K562 (cell line): ENCODE measurements around the gene CCDC17. TPM values are rescaled to one million over a fixed set of nuclear protein-coding genes. Genes with fewer than 3 reads are reported as not detected.

Source experiments
- CEBPG ChIP-seq, 3 experiments: fragments of 200-800 bp in 1 of 3; sonication (Bioruptor generic) in 1 of 3; sonication (generic) in 1 of 3; formaldehyde crosslinking in 1 of 3; IDR thresholded peaks in 2 of 3; conservative IDR thresholded peaks in 1 of 3; 2 replicates each; pipeline versions ENCODE4 v1.6.1 to v1.8.0; 2016 to 2022; ENCODE audit warnings: missing compliant biosample characterization in 2 of 3, missing genetic modification characterization in 2 of 3, mild to moderate bottlenecking in 1 of 3, missing genetic modification reagents in 1 of 3
- GABPB1 ChIP-seq: sonication (generic); formaldehyde crosslinking; IDR thresholded peaks from 2 replicates; pipeline ENCODE4 v1.8.0; 2022; ENCODE audit warnings: mild to moderate bottlenecking, missing genetic modification reagents
- KLF1 ChIP-seq: fragments of 450-650 bp; IDR thresholded peaks from 2 replicates; pipeline ENCODE4 v1.6.1; 2016; ENCODE audit warnings: missing genetic modification characterization, missing compliant biosample characterization
- PCBP2 ChIP-seq: fragments of 200-400 bp; formaldehyde crosslinking; IDR thresholded peaks from 2 replicates; pipeline ENCODE4 v1.6.1; 2018; ENCODE audit warnings: low read length, low read depth, mild to moderate bottlenecking, moderate library complexity; ENCODE audit not compliant: poor library complexity, severe bottlenecking
- POLR2B ChIP-seq: fragments of 450-650 bp; IDR thresholded peaks from 2 replicates; pipeline ENCODE4 v1.6.1; 2018; ENCODE audit warnings: low read depth; ENCODE audit not compliant: partially characterized antibody
- POLR2H ChIP-seq: IDR thresholded peaks from 2 replicates; pipeline ENCODE4 v1.6.1; 2016; ENCODE audit warnings: missing genetic modification characterization, low read depth, mild to moderate bottlenecking, control low read depth, missing compliant biosample characterization, moderate library complexity
- PPARD ChIP-seq: fragments of 250-450 bp; sonication (Bioruptor Pico); IDR thresholded peaks from 2 replicates; pipeline ENCODE4 v1.8.0; 2022; ENCODE audit warnings: inconsistent platforms, mild to moderate bottlenecking, moderate library complexity
- RAD21 ChIP-seq, 2 experiments: fragments of 250-450 bp in 1 of 2; fragments of 450-650 bp in 1 of 2; sonication (Bioruptor Pico) in 1 of 2; formaldehyde crosslinking in 1 of 2; IDR thresholded peaks in 1 of 2; conservative IDR thresholded peaks in 1 of 2; 2 replicates each; pipeline versions ENCODE4 v1.4.0 to v1.8.0; 2020 to 2022; ENCODE audit warnings: mild to moderate bottlenecking in 2 of 2, moderate library complexity in 1 of 2
- SP1 ChIP-seq: sonication (generic); formaldehyde crosslinking; IDR thresholded peaks from 2 replicates; pipeline ENCODE4 v1.8.1; 2022; ENCODE audit warnings: mild to moderate bottlenecking, missing genetic modification reagents
- SRSF1 ChIP-seq: fragments of 200-400 bp; formaldehyde crosslinking; IDR thresholded peaks from 2 replicates; pipeline ENCODE4 v1.6.1; 2017; ENCODE audit warnings: mild to moderate bottlenecking, low read depth, low read length, moderate library complexity
- ZFPM2 ChIP-seq: fragments of 250-450 bp; sonication (Bioruptor Pico); IDR thresholded peaks from 2 replicates; pipeline ENCODE4 v1.5.1; 2022; ENCODE audit warnings: mild to moderate bottlenecking
- ZNF282 ChIP-seq: sonication (generic); formaldehyde crosslinking; IDR thresholded peaks from 2 replicates; pipeline ENCODE4 v1.8.1; 2023; ENCODE audit warnings: missing genetic modification reagents
- polyA plus RNA-seq, 8 experiments: library from polyadenylated mRNA; depleted of rRNA in 4 of 8; stranded (reverse) in 5 of 8; unstranded in 3 of 8; fragments of >200 nt; fragmentation: Nextera tagmentation in 2 of 8; fragmentation: Illumina TruSeq in 1 of 8; extraction: Ambion mirVana in 2 of 8; extraction: Trizol in 1 of 8; gene quantifications; 2 replicates each; pipeline versions ENCODE4 v1.2.1 to v1.2.3, GENCODE V29; 2011 to 2014; ENCODE audit warnings: inconsistent platforms in 1 of 8, missing spikeins in 1 of 8
- total RNA-seq, 7 experiments: library from RNA; depleted of rRNA in 6 of 7; stranded (reverse); fragments of >200 nt in 6 of 7; fragmentation: Illumina TruSeq in 2 of 7; extraction: Trizol in 2 of 7; gene quantifications; 2 replicates each; pipeline versions ENCODE4 v1.2.1 to v1.2.3, GENCODE V29; 2011 to 2021; ENCODE audit warnings: low replicate concordance in 1 of 7
- TF ChIP-seq, protein P1 (sequence below): fragments of 250-450 bp; sonication (Bioruptor Pico); IDR thresholded peaks from 2 replicates; pipeline ENCODE4 v1.5.0; 2021; ENCODE audit warnings: mild to moderate bottlenecking, borderline replicate concordance
- TF ChIP-seq, protein P2 (sequence below): fragments of 250-450 bp; sonication (Bioruptor Pico); IDR thresholded peaks from 2 replicates; pipeline ENCODE4 v1.5.1; 2021; ENCODE audit warnings: mild to moderate bottlenecking
- TF ChIP-seq, protein P3 (sequence below): sonication (generic); formaldehyde crosslinking; IDR thresholded peaks from 2 replicates; pipeline ENCODE4 v1.8.1; 2023; ENCODE audit warnings: mild to moderate bottlenecking, missing genetic modification reagents

Gene CCDC17
- total and polyA plus RNA-seq, 9 of the 15 experiments (the other 6 are each of a cell fraction or from before 2014, with no cell fraction given): 0.20 to 2.4 (median 0.85) TPM

DNA sequence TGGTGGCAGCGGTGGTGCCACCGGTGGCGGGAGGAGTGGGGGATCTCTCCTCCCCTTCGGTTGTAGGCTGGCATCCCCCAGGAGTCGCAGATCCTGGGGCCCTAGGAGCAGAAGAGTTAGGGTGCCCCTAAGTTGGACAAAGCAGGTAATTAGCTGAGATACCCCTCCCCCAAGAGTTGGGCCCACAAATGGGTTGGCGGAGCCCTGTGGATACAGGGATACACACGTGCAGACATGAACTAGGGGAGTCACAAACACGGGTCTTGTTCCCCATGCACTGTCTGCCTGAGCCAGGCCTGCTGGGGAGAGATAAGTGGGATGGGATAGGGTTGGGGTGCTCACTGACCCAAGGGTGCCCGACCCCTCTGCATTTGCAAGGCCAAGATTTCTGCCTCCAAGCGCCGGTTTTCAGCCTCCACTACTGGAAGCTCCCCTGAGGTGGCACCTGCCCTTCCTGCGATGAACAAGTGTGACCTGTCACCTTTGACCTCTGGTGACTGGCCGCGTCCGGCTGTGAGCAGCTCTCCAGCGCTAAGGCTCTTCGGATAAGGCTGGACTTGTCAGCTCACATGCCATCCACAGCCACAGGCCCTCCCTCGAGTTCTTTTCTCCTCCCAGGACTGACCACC, 1.8 kb downstream of the CCDC17 start (continued):
- TF ChIP-seq, protein P1, sequence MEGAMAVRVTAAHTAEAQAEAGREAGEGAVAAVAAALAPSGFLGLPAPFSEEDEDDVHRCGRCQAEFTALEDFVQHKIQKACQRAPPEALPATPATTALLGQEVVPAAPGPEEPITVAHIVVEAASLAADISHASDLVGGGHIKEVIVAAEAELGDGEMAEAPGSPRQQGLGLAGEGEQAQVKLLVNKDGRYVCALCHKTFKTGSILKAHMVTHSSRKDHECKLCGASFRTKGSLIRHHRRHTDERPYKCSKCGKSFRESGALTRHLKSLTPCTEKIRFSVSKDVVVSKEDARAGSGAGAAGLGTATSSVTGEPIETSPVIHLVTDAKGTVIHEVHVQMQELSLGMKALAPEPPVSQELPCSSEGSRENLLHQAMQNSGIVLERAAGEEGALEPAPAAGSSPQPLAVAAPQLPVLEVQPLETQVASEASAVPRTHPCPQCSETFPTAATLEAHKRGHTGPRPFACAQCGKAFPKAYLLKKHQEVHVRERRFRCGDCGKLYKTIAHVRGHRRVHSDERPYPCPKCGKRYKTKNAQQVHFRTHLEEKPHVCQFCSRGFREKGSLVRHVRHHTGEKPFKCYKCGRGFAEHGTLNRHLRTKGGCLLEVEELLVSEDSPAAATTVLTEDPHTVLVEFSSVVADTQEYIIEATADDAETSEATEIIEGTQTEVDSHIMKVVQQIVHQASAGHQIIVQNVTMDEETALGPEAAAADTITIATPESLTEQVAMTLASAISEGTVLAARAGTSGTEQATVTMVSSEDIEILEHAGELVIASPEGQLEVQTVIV (CRISPR knock-in tag): no peak
- no peak for TF ChIP-seq ZFPM2 (CRISPR knock-in tag)
- no peak for TF ChIP-seq SRSF1
- TF ChIP-seq, protein P2, sequence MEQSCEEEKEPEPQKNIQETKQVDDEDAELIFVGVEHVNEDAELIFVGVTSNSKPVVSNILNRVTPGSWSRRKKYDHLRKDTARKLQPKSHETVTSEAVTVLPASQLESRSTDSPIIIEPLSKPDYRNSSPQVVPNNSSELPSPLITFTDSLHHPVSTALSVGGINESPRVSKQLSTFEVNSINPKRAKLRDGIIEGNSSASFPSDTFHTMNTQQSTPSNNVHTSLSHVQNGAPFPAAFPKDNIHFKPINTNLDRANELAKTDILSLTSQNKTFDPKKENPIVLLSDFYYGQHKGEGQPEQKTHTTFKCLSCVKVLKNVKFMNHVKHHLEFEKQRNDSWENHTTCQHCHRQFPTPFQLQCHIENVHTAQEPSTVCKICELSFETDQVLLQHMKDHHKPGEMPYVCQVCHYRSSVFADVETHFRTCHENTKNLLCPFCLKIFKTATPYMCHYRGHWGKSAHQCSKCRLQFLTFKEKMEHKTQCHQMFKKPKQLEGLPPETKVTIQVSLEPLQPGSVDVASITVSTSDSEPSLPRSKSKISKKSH (CRISPR knock-in tag): no peak
- TF ChIP-seq, protein P3, sequence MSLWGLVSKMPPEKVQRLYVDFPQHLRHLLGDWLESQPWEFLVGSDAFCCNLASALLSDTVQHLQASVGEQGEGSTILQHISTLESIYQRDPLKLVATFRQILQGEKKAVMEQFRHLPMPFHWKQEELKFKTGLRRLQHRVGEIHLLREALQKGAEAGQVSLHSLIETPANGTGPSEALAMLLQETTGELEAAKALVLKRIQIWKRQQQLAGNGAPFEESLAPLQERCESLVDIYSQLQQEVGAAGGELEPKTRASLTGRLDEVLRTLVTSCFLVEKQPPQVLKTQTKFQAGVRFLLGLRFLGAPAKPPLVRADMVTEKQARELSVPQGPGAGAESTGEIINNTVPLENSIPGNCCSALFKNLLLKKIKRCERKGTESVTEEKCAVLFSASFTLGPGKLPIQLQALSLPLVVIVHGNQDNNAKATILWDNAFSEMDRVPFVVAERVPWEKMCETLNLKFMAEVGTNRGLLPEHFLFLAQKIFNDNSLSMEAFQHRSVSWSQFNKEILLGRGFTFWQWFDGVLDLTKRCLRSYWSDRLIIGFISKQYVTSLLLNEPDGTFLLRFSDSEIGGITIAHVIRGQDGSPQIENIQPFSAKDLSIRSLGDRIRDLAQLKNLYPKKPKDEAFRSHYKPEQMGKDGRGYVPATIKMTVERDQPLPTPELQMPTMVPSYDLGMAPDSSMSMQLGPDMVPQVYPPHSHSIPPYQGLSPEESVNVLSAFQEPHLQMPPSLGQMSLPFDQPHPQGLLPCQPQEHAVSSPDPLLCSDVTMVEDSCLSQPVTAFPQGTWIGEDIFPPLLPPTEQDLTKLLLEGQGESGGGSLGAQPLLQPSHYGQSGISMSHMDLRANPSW (CRISPR knock-in tag): no peak
- no peak for TF ChIP-seq POLR2B
- TF ChIP-seq PCBP2: no peak
- TF ChIP-seq GABPB1 (CRISPR knock-in tag): no peak
- no peak for TF ChIP-seq POLR2H (tag)
- TF ChIP-seq KLF1 (tag): no peak
- 0 out of 4 replicates have a peak, but pooled peaks of 1 of the 2 experiments have one; percentile 1 for TF ChIP-seq RAD21 (CRISPR knock-in tag; conservative IDR thresholded peaks at IDR 0.05 in 1 of 2, IDR thresholded peaks at IDR 0.05 in 1 of 2)
- peak; percentile 53; the same call in 1 of the 2 replicates for TF ChIP-seq ZNF282 (CRISPR knock-in tag)
- TF ChIP-seq SP1 (CRISPR knock-in tag): no peak
- no peak for TF ChIP-seq CEBPG (CRISPR knock-in tag; IDR thresholded peaks at IDR 0.05)
- TF ChIP-seq CEBPG (tag; conservative IDR thresholded peaks at IDR 0.05 in 1 of 2, IDR thresholded peaks at IDR 0.05 in 1 of 2): no peak
- TF ChIP-seq PPARD (CRISPR knock-in tag): no peak
